WTC11 (cell line): ENCODE results near the gene CGN. TPM values are rescaled to one million over a fixed set of nuclear protein-coding genes. Genes with fewer than 3 reads are reported as not detected.

ENCODE experiments used
- ATAC-seq: fragments of 200-7000 bp; cut with Tn5 transposase; 2 replicates; pipeline ENCODE4 v1.10.0; 2021; ENCODE audit warnings: mild to moderate bottlenecking, moderate library complexity
- CTCF ChIA-PET: fragments of 300-600 bp; sonication (Branson Sonifier 250); formaldehyde crosslinking; loops from one replicate; lab custom pipeline; 2021; ENCODE audit warnings: antibody characterized with exemption; lab: Charles Lee
- POLR2A ChIA-PET: fragments of 350-600 bp; sonication (Branson Sonifier 250); formaldehyde crosslinking; loops from one replicate; lab custom pipeline; 2021; ENCODE audit warnings: antibody characterized with exemption; lab: Charles Lee
- DNase-seq: peaks from one replicate; pipeline ENCODE4 v3.0.0; 2021; ENCODE audit warnings: low spot score
- H3K27ac Mint-ChIP-seq: 2 replicates; pipeline ENCODE4 v1.8.0; 2021; ENCODE audit warnings: mixed read lengths
- H3K27me3 Mint-ChIP-seq: 2 replicates; pipeline ENCODE4 v1.8.0; 2021; ENCODE audit warnings: low read depth, mild to moderate bottlenecking, moderate library complexity, mixed read lengths
- H3K36me3 Mint-ChIP-seq: 2 replicates; pipeline ENCODE4 v1.8.0; 2021; ENCODE audit warnings: mixed read lengths
- H3K4me1 Mint-ChIP-seq: 2 replicates; pipeline ENCODE4 v1.8.0; 2022; ENCODE audit warnings: mixed read lengths
- H3K4me3 Mint-ChIP-seq: 2 replicates; pipeline ENCODE4 v1.8.0; 2021; ENCODE audit warnings: mild to moderate bottlenecking, moderate library complexity, mixed read lengths
- H3K9me3 Mint-ChIP-seq: 2 replicates; pipeline ENCODE4 v1.8.0; 2021; ENCODE audit warnings: mixed read lengths
- CREB1 ChIP-seq: sonication (generic); formaldehyde crosslinking; IDR thresholded peaks from 2 replicates; pipeline ENCODE4 v1.8.0; 2023; ENCODE audit warnings: mild to moderate bottlenecking, missing genetic modification reagents
- CREM ChIP-seq: sonication (generic); formaldehyde crosslinking; IDR thresholded peaks from 2 replicates; pipeline ENCODE4 v1.8.1; 2022; ENCODE audit warnings: mild to moderate bottlenecking, missing genetic modification reagents, moderate library complexity
- FOXK1 ChIP-seq: sonication (generic); formaldehyde crosslinking; IDR thresholded peaks from 2 replicates; pipeline ENCODE4 v1.8.0; 2022; ENCODE audit warnings: mild to moderate bottlenecking, moderate library complexity, missing genetic modification reagents
- FOXP1 ChIP-seq: sonication (generic); formaldehyde crosslinking; IDR thresholded peaks from 2 replicates; pipeline ENCODE4 v1.8.0; 2022; ENCODE audit warnings: missing genetic modification reagents, mild to moderate bottlenecking, moderate library complexity, borderline replicate concordance
- MXD4 ChIP-seq: fragments of 250-450 bp; sonication (Bioruptor Pico); IDR thresholded peaks from 2 replicates; pipeline ENCODE4 v1.8.0; 2021; ENCODE audit warnings: mild to moderate bottlenecking, moderate library complexity, borderline replicate concordance
- MYBL2 ChIP-seq: sonication (generic); formaldehyde crosslinking; IDR thresholded peaks from 2 replicates; pipeline ENCODE4 v1.8.1; 2023; ENCODE audit warnings: mild to moderate bottlenecking, moderate library complexity, missing genetic modification reagents
- NFATC4 ChIP-seq: fragments of 250-450 bp; sonication (Bioruptor Pico); IDR thresholded peaks from 2 replicates; pipeline ENCODE4 v1.9.0; 2021; ENCODE audit warnings: mild to moderate bottlenecking
- NFYB ChIP-seq: sonication (generic); formaldehyde crosslinking; conservative IDR thresholded peaks from 2 replicates; pipeline ENCODE4 v1.8.0; 2022; ENCODE audit warnings: low read depth, missing genetic modification reagents
- NR3C1 ChIP-seq: sonication (generic); formaldehyde crosslinking; conservative IDR thresholded peaks from 2 replicates; pipeline ENCODE4 v1.8.1; 2023; ENCODE audit warnings: low read depth, mild to moderate bottlenecking, missing genetic modification reagents
- ZNF232 ChIP-seq: sonication (generic); formaldehyde crosslinking; IDR thresholded peaks from 2 replicates; pipeline ENCODE4 v1.8.0; 2022; ENCODE audit warnings: mild to moderate bottlenecking, missing genetic modification reagents
- ZNF416 ChIP-seq: fragments of 250-450 bp; sonication (Bioruptor Pico); IDR thresholded peaks from 2 replicates; pipeline ENCODE4 v1.9.0; 2021; ENCODE audit warnings: mild to moderate bottlenecking, inconsistent platforms
- ZNF671 ChIP-seq: fragments of 250-450 bp; sonication (Bioruptor Pico); IDR thresholded peaks from 2 replicates; pipeline ENCODE4 v1.8.0; 2021; ENCODE audit warnings: mild to moderate bottlenecking
- total RNA-seq: library from RNA; stranded (reverse); gene quantifications from 3 replicates; pipeline ENCODE4 v1.2.3, GENCODE V29; 2021
- TF ChIP-seq, protein P1 (sequence below): fragments of 250-450 bp; sonication (Bioruptor Pico); IDR thresholded peaks from 2 replicates; pipeline ENCODE4 v1.9.0; 2021; ENCODE audit warnings: mild to moderate bottlenecking
- TF ChIP-seq, protein P2 (sequence below): sonication (generic); formaldehyde crosslinking; IDR thresholded peaks from 2 replicates; pipeline ENCODE4 v1.8.1; 2022; ENCODE audit warnings: mild to moderate bottlenecking, moderate library complexity, missing genetic modification reagents
- TF ChIP-seq, protein P3 (sequence below): sonication (generic); formaldehyde crosslinking; IDR thresholded peaks from 2 replicates; pipeline ENCODE4 v1.8.0; 2022; ENCODE audit warnings: mild to moderate bottlenecking, missing genetic modification reagents
- TF ChIP-seq, protein P4 (sequence below): sonication (generic); formaldehyde crosslinking; IDR thresholded peaks from 2 replicates; pipeline ENCODE4 v1.8.0; 2023; ENCODE audit warnings: missing genetic modification reagents, mild to moderate bottlenecking, borderline replicate concordance
- TF ChIP-seq, protein P5 (sequence below): fragments of 250-450 bp; sonication (Bioruptor Pico); IDR thresholded peaks from 2 replicates; pipeline ENCODE4 v1.9.0; 2021; ENCODE audit warnings: mild to moderate bottlenecking, borderline replicate concordance

Gene CGN
- total RNA-seq, 1 experiment from 2014 or later, result 68.7 TPM

DNA sequence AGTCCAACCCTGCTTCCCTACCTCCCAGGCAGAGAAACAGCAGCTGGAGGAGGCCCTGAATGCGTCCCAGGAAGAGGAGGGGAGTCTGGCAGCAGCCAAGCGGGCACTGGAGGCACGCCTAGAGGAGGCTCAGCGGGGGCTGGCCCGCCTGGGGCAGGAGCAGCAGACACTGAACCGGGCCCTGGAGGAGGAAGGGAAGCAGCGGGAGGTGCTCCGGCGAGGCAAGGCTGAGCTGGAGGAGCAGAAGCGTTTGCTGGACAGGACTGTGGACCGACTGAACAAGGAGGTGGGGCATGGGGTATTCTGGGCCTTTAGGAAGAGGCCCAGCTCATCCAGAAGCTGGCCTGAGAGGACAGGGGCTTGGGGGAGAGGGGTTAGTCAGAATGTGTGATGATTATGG, 19.3 kb downstream of the CGN start (continued):
- TF ChIP-seq, protein P1, sequence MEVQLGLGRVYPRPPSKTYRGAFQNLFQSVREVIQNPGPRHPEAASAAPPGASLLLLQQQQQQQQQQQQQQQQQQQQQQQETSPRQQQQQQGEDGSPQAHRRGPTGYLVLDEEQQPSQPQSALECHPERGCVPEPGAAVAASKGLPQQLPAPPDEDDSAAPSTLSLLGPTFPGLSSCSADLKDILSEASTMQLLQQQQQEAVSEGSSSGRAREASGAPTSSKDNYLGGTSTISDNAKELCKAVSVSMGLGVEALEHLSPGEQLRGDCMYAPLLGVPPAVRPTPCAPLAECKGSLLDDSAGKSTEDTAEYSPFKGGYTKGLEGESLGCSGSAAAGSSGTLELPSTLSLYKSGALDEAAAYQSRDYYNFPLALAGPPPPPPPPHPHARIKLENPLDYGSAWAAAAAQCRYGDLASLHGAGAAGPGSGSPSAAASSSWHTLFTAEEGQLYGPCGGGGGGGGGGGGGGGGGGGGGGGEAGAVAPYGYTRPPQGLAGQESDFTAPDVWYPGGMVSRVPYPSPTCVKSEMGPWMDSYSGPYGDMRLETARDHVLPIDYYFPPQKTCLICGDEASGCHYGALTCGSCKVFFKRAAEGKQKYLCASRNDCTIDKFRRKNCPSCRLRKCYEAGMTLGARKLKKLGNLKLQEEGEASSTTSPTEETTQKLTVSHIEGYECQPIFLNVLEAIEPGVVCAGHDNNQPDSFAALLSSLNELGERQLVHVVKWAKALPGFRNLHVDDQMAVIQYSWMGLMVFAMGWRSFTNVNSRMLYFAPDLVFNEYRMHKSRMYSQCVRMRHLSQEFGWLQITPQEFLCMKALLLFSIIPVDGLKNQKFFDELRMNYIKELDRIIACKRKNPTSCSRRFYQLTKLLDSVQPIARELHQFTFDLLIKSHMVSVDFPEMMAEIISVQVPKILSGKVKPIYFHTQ (CRISPR knock-in tag), result no peak
- TF ChIP-seq ZNF232 (CRISPR knock-in tag) (no peak), MYBL2 (CRISPR knock-in tag) (no peak)
- TF ChIP-seq, all 79 proteins: peak for 0

DNA sequence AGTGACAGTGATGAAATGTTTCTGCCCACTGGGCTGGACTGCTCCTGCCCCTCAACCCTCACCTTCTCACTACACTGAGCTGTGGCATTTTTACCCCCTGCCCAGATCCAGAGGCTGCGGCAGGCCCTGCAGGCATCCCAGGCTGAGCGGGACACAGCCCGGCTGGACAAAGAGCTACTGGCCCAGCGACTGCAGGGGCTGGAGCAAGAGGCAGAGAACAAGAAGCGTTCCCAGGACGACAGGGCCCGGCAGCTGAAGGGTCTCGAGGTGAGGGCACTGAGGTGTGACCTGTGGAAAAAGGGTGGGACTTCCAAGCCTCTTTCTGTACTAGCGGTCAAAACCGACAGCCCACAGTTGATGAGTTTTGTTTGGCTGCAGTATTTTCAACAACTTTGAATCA, 22.7 kb downstream of the CGN start:
- Mint-ChIP-seq H3K9me3 (no peaks in the 10 kb centered on the region), H3K27ac (no peak overlapping the region), H3K4me3 (no peak overlapping the region), H3K36me3 (peaks cover 70% of the 10 kb centered on the region), H3K4me1 (no peaks in the 10 kb centered on the region), H3K27me3 (no peaks in the 10 kb centered on the region)
- ChIA-PET CTCF (interaction anchor here (0.6 to 1.1 kb wide), 2 partner anchors 90 to 159 kb away, joined by 3 read pairs; no protein-coding TSS in a partner anchor), POLR2A (no interaction called here)
- no peak for DNase-seq
- ATAC-seq, result no peak
- TF ChIP-seq FOXP1 (no peak), NFYB (CRISPR knock-in tag) (no peak), CREM (CRISPR knock-in tag) (no peak), NR3C1 (CRISPR knock-in tag) (no peak), MXD4 (CRISPR knock-in tag) (no peak), CREB1 (no peak), FOXK1 (CRISPR knock-in tag) (no peak), ZNF232 (CRISPR knock-in tag) (no peak), NFATC4 (CRISPR knock-in tag) (no peak), ZNF671 (CRISPR knock-in tag) (no peak), ZNF416 (no peak)
- TF ChIP-seq, protein P2, sequence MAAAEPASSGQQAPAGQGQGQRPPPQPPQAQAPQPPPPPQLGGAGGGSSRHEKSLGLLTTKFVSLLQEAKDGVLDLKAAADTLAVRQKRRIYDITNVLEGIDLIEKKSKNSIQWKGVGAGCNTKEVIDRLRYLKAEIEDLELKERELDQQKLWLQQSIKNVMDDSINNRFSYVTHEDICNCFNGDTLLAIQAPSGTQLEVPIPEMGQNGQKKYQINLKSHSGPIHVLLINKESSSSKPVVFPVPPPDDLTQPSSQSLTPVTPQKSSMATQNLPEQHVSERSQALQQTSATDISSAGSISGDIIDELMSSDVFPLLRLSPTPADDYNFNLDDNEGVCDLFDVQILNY (CRISPR knock-in tag), result no peak
- TF ChIP-seq, protein P3, sequence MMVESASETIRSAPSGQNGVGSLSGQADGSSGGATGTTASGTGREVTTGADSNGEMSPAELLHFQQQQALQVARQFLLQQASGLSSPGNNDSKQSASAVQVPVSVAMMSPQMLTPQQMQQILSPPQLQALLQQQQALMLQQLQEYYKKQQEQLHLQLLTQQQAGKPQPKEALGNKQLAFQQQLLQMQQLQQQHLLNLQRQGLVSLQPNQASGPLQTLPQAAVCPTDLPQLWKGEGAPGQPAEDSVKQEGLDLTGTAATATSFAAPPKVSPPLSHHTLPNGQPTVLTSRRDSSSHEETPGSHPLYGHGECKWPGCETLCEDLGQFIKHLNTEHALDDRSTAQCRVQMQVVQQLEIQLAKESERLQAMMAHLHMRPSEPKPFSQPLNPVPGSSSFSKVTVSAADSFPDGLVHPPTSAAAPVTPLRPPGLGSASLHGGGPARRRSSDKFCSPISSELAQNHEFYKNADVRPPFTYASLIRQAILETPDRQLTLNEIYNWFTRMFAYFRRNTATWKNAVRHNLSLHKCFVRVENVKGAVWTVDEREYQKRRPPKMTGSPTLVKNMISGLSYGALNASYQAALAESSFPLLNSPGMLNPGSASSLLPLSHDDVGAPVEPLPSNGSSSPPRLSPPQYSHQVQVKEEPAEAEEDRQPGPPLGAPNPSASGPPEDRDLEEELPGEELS (CRISPR knock-in tag), result no peak
- TF ChIP-seq, protein P4, sequence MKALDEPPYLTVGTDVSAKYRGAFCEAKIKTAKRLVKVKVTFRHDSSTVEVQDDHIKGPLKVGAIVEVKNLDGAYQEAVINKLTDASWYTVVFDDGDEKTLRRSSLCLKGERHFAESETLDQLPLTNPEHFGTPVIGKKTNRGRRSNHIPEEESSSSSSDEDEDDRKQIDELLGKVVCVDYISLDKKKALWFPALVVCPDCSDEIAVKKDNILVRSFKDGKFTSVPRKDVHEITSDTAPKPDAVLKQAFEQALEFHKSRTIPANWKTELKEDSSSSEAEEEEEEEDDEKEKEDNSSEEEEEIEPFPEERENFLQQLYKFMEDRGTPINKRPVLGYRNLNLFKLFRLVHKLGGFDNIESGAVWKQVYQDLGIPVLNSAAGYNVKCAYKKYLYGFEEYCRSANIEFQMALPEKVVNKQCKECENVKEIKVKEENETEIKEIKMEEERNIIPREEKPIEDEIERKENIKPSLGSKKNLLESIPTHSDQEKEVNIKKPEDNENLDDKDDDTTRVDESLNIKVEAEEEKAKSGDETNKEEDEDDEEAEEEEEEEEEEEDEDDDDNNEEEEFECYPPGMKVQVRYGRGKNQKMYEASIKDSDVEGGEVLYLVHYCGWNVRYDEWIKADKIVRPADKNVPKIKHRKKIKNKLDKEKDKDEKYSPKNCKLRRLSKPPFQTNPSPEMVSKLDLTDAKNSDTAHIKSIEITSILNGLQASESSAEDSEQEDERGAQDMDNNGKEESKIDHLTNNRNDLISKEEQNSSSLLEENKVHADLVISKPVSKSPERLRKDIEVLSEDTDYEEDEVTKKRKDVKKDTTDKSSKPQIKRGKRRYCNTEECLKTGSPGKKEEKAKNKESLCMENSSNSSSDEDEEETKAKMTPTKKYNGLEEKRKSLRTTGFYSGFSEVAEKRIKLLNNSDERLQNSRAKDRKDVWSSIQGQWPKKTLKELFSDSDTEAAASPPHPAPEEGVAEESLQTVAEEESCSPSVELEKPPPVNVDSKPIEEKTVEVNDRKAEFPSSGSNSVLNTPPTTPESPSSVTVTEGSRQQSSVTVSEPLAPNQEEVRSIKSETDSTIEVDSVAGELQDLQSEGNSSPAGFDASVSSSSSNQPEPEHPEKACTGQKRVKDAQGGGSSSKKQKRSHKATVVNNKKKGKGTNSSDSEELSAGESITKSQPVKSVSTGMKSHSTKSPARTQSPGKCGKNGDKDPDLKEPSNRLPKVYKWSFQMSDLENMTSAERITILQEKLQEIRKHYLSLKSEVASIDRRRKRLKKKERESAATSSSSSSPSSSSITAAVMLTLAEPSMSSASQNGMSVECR (CRISPR knock-in tag), result no peak
- TF ChIP-seq, protein P5, sequence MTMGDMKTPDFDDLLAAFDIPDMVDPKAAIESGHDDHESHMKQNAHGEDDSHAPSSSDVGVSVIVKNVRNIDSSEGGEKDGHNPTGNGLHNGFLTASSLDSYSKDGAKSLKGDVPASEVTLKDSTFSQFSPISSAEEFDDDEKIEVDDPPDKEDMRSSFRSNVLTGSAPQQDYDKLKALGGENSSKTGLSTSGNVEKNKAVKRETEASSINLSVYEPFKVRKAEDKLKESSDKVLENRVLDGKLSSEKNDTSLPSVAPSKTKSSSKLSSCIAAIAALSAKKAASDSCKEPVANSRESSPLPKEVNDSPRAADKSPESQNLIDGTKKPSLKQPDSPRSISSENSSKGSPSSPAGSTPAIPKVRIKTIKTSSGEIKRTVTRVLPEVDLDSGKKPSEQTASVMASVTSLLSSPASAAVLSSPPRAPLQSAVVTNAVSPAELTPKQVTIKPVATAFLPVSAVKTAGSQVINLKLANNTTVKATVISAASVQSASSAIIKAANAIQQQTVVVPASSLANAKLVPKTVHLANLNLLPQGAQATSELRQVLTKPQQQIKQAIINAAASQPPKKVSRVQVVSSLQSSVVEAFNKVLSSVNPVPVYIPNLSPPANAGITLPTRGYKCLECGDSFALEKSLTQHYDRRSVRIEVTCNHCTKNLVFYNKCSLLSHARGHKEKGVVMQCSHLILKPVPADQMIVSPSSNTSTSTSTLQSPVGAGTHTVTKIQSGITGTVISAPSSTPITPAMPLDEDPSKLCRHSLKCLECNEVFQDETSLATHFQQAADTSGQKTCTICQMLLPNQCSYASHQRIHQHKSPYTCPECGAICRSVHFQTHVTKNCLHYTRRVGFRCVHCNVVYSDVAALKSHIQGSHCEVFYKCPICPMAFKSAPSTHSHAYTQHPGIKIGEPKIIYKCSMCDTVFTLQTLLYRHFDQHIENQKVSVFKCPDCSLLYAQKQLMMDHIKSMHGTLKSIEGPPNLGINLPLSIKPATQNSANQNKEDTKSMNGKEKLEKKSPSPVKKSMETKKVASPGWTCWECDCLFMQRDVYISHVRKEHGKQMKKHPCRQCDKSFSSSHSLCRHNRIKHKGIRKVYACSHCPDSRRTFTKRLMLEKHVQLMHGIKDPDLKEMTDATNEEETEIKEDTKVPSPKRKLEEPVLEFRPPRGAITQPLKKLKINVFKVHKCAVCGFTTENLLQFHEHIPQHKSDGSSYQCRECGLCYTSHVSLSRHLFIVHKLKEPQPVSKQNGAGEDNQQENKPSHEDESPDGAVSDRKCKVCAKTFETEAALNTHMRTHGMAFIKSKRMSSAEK (CRISPR knock-in tag), result no peak
